Upper lobe of left lung (tissue), 6 donors: Measurements from ENCODE around the gene LHFPL3. TPM values are rescaled to one million over a fixed set of nuclear protein-coding genes. Genes with fewer than 3 reads are reported as not detected.

Experiments
- ATAC-seq, 2 donors: fragments of 200-7000 bp; cut with Tn5 transposase; one replicate each; pipeline ENCODE4 v1.9.1; 2022; ENCODE audit warnings: mild to moderate bottlenecking in 2 of 2, moderate library complexity in 2 of 2; ENCODE audit not compliant: low FRiP score in 2 of 2
- DNase-seq, 2 donors: peaks; one replicate each; pipeline ENCODE4 v3.0.0-alpha.2; 2019 to 2020
- H3K27ac ChIP-seq, 4 donors: fragments of 200-600 bp; sonication (generic); one replicate each; pipeline ENCODE4 v1.5.1; 2016 to 2019
- H3K27me3 ChIP-seq, 4 donors: fragments of 200-600 bp; sonication (generic); one replicate each; pipeline ENCODE4 v1.5.1; 2017 to 2019
- H3K36me3 ChIP-seq, 4 donors: fragments of 200-600 bp; sonication (generic); one replicate each; pipeline ENCODE4 v1.5.1; 2016 to 2019
- H3K4me1 ChIP-seq, 4 donors: fragments of 200-600 bp; sonication (generic); one replicate each; pipeline ENCODE4 v1.5.1; 2018 to 2019
- H3K4me3 ChIP-seq, 4 donors: fragments of 200-600 bp; sonication (generic); one replicate each; pipeline ENCODE4 v1.5.1; 2017 to 2019; ENCODE audit warnings: mild to moderate bottlenecking in 2 of 4, moderate library complexity in 1 of 4
- H3K9me3 ChIP-seq, 4 donors: fragments of 200-600 bp; sonication (generic); one replicate each; pipeline ENCODE4 v1.5.1; 2018 to 2019
- EP300 ChIP-seq, 4 donors: sonication (generic); formaldehyde crosslinking; IDR thresholded peaks; one replicate each; pipeline ENCODE4 v1.5.1; 2017; ENCODE audit warnings: antibody characterized with exemption in 4 of 4, control low read depth in 2 of 4
- POLR2A ChIP-seq, 4 donors: fragments of 450-650 bp; IDR thresholded peaks; one replicate each; pipeline ENCODE4 v1.5.1; 2016 to 2017; ENCODE audit warnings: antibody characterized with exemption in 4 of 4, mild to moderate bottlenecking in 2 of 4
- POLR2AphosphoS5 ChIP-seq, 2 donors: sonication (generic); formaldehyde crosslinking; IDR thresholded peaks; one replicate each; pipeline ENCODE4 v1.5.1; 2017; ENCODE audit warnings: antibody characterized with exemption in 2 of 2
- WGBS, 2 donors: methylation state at CpG; one replicate each; pipeline ENCODE4 v1.1.5; 2017 to 2018; 5-methylcytosine and 5-hydroxymethylcytosine counted together
- total RNA-seq, 6 donors: library from RNA; depleted of rRNA in 4 of 6; stranded (reverse); fragments of >200 nt in 4 of 6; gene quantifications; one replicate each; pipeline versions ENCODE4 v1.1.0 to v1.2.1, GENCODE V29; 2016 to 2021
- TF ChIP-seq, protein P1 (sequence below), 6 experiments: fragments of 450-650 bp in 4 of 6; fragments of 200-600 bp in 2 of 6; sonication (generic) in 2 of 6; IDR thresholded peaks; one replicate each; pipeline ENCODE4 v1.5.1; 2016 to 2019; ENCODE audit warnings: antibody characterized with exemption in 6 of 6
- donor health status: DM: no; HTN: no; CAD: no; lungs with moderate emphysema.
- donor health status: DM: no; HTN: yes; CAD: no; lungs with severe emphysema.

The LHFPL3 gene
- total RNA-seq, 6 donors from 2014 or later, result not detected

DNA sequence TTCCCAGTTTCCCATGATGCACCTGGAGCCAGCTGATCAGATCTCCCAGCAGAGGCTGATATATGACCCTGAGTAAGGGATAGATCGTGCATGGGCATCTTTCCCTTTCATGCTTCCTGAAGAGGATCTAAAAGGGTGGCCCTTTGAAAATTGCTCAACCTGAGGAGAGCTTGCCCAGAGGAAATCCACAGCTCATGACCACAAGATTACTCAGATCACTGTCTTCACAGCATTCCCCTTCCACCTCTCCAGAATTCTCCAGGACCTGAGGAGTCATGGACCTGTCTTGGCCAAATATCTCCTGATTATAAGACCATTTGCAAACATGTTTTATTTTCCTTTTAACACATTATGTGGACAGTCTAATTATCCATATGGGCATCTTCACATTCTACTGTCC lies 328.1 kb downstream of the LHFPL3 start:
- 33 to 83% methylated on average over 1 of the region's 1 CpG for WGBS, 2 donors
- Histone ChIP-seq H3K4me1 (no peaks in the 10 kb centered on the region), H3K36me3 (no peaks in the 10 kb centered on the region), H3K27me3 (no peaks in the 10 kb centered on the region), H3K27ac (no peak overlapping the region), H3K9me3 (no peaks in the 10 kb centered on the region), H3K4me3 (no peak overlapping the region)
- DNase-seq (no peak), ATAC-seq (no peak)
- no peak for TF ChIP-seq POLR2AphosphoS5 (IDR thresholded peaks at IDR 0.05)
- TF ChIP-seq POLR2A (IDR thresholded peaks at IDR 0.05), result no peak
- TF ChIP-seq EP300 (IDR thresholded peaks at IDR 0.05), result no peak
- TF ChIP-seq, protein P1, sequence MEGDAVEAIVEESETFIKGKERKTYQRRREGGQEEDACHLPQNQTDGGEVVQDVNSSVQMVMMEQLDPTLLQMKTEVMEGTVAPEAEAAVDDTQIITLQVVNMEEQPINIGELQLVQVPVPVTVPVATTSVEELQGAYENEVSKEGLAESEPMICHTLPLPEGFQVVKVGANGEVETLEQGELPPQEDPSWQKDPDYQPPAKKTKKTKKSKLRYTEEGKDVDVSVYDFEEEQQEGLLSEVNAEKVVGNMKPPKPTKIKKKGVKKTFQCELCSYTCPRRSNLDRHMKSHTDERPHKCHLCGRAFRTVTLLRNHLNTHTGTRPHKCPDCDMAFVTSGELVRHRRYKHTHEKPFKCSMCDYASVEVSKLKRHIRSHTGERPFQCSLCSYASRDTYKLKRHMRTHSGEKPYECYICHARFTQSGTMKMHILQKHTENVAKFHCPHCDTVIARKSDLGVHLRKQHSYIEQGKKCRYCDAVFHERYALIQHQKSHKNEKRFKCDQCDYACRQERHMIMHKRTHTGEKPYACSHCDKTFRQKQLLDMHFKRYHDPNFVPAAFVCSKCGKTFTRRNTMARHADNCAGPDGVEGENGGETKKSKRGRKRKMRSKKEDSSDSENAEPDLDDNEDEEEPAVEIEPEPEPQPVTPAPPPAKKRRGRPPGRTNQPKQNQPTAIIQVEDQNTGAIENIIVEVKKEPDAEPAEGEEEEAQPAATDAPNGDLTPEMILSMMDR (IDR thresholded peaks at IDR 0.05), result no peak

DNA sequence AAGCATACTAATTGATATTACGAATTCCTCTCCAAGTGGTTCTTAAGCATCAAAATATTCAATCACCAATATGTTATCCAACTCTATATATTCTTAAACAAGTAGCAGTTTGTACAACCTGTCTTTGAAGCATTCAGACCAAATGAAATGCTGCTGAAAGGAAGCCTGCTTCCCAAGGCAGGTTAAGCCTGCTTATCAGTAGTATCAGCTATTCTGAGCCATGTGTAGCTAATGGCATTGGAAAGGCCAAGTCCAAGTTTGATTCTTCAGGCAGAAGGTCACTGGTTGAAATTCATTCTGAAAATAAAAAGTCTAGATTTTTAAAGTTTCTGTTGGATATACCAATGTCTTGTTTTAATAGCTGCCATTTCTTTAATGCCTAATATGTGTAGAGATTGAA lies 328.7 kb downstream of the LHFPL3 start:
- Histone ChIP-seq H3K27me3 (no peaks in the 10 kb centered on the region), H3K4me1 (no peaks in the 10 kb centered on the region), H3K4me3 (no peak overlapping the region), H3K27ac (no peak overlapping the region), H3K36me3 (no peaks in the 10 kb centered on the region), H3K9me3 (no peaks in the 10 kb centered on the region)
- DNase-seq, result no peak
- WGBS, 2 donors, result 88 to 98% methylated on average over 1 of the region's 1 CpG
- TF ChIP-seq POLR2A (IDR thresholded peaks at IDR 0.05) (no peak), POLR2AphosphoS5 (IDR thresholded peaks at IDR 0.05) (no peak)
- TF ChIP-seq, protein P1 (IDR thresholded peaks at IDR 0.05), result no peak
- no peak for ATAC-seq

DNA sequence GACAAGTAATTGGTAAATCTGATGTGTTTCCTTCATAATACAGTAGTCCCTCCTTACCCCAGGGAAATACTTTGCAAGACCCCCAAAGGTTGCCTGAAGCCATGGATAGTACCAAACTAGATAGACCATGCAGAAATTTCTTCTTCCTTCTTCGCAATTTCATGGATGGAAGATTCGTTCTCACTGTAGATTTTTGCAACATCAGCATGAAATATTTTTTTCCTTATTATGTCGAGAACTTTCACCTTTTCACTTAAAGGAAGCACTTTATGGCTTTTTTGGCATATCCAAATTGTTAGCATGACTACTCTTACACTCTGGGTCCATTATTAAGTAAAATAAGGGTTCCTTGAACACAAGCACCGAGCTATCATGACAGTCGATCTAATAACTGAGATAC lies 333.2 kb downstream of the LHFPL3 start:
- no peaks in the 10 kb centered on the region for H3K4me1 ChIP-seq
- no peaks in the 10 kb centered on the region for H3K36me3 ChIP-seq
- ATAC-seq (no peak), DNase-seq (no peak)
- H3K27me3 ChIP-seq, result no peaks in the 10 kb centered on the region
- H3K9me3 ChIP-seq, result no peaks in the 10 kb centered on the region
- no peak overlapping the region for H3K27ac ChIP-seq
- WGBS, 2 donors, result 71 to 80% methylated on average over 5 of the region's 5 CpGs
- TF ChIP-seq, protein P1 (IDR thresholded peaks at IDR 0.05), result no peak
- no peak for TF ChIP-seq POLR2AphosphoS5 (IDR thresholded peaks at IDR 0.05)
- no peak for TF ChIP-seq EP300 (IDR thresholded peaks at IDR 0.05)
- TF ChIP-seq POLR2A (IDR thresholded peaks at IDR 0.05), result no peak
- no peak overlapping the region for H3K4me3 ChIP-seq

DNA sequence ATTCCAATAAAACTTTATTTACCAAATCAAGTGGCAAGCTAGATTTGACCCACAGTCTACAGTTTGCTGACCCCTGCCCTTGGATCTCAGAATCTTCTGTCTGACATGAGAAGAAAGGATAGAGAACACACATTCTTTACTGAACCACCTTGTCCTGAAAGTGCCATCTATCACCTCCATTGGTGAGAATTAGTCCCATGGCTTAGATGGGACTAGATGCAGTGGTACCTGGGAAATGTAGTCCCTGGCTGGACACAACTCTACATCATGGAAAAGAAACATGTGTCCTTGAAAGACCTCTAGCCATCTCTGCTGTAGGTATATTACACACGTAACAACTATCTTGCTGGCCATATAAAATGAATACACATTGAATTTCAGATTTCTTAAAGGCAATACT lies 336.2 kb downstream of the LHFPL3 start:
- no peak for DNase-seq
- TF ChIP-seq POLR2A (IDR thresholded peaks at IDR 0.05) (no peak), POLR2AphosphoS5 (IDR thresholded peaks at IDR 0.05) (no peak), EP300 (IDR thresholded peaks at IDR 0.05) (no peak)
- TF ChIP-seq, protein P1 (IDR thresholded peaks at IDR 0.05), result no peak
- no peak for ATAC-seq
- Histone ChIP-seq H3K9me3 (no peaks in the 10 kb centered on the region), H3K36me3 (no peaks in the 10 kb centered on the region), H3K4me1 (no peaks in the 10 kb centered on the region), H3K4me3 (no peak overlapping the region), H3K27me3 (no peaks in the 10 kb centered on the region), H3K27ac (no peak overlapping the region)
- 96 to 100% methylated on average over 1 of the region's 1 CpG for WGBS, 2 donors

DNA sequence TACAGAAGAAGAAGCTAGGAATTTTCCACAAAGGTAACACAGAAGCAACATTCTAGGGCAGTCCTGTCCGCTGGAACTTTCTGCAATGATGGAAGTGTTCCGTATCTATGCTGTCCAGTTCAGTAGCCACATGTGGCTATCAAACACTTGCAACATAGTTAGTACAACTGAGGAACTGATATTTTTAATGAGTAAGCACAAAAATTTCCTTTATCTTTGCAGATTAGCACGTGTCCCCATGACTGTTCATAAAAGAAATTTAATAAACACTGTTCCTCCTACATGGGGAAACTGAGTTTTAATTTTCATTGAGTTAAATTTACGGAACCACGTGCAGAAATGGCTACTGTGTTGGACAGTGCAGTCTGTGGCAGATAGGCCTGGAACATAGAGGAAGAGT lies 349.2 kb downstream of the LHFPL3 start:
- no peak for ATAC-seq
- TF ChIP-seq POLR2A (IDR thresholded peaks at IDR 0.05), result no peak
- no peak for TF ChIP-seq POLR2AphosphoS5 (IDR thresholded peaks at IDR 0.05)
- TF ChIP-seq, protein P1 (IDR thresholded peaks at IDR 0.05), result no peak
- no peak for TF ChIP-seq EP300 (IDR thresholded peaks at IDR 0.05)
- no peak overlapping the region for H3K27ac ChIP-seq
- 48 to 70% methylated on average over 5 of the region's 5 CpGs for WGBS, 2 donors
- H3K4me3 ChIP-seq, result no peak overlapping the region
- DNase-seq, result no peak
- H3K4me1 ChIP-seq, result no peaks in the 10 kb centered on the region
- no peaks in the 10 kb centered on the region for H3K27me3 ChIP-seq
- no peaks in the 10 kb centered on the region for H3K9me3 ChIP-seq
- H3K36me3 ChIP-seq, result no peaks in the 10 kb centered on the region
